ENCODE measurements around the gene PABPC3. TPM values are rescaled to one million over a fixed set of nuclear protein-coding genes. Genes with fewer than 3 reads are reported as not detected.

PABPC3 gene
- total and polyA plus RNA-seq, 2 donors (not counting 1 experiment from before 2014, with no cell fraction given), result 0.17 to 0.27 TPM

DNA sequence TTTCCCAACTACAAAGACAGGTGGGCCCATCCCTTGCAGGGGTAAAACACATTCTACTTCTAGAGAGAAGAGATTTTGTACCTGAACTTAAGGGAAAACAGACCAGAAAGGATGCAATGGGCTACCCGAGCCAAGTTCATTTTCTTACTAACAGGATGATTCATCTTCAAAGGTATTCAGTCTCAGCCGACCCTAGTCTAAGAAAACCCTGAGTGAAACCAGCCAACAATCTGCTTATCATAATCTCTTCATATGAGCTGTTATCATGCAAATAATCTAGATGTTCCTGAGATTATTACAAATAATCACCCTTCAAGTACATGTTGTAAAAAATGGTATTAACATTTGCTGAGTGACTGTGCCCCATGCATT lies 15.6 kb downstream of the PABPC3 start:
- H3K4me2 ChIP-seq (ENCODE audit: extremely low read depth, insufficient read depth, low read length), result no peak overlapping the region
- no peak overlapping the region for H3K9ac ChIP-seq (ENCODE audit: insufficient read depth, low read length)

GRCh38 chr13:25112695-25113255 lies 16.8 kb downstream of the PABPC3 start:
- Histone ChIP-seq H3K36me3 (ENCODE audit: control insufficient read depth, insufficient read depth, low read length) (no peaks in the 10 kb centered on the region), H3K27me3 (ENCODE audit: control insufficient read depth, insufficient read depth, low read length) (no peaks in the 10 kb centered on the region), H3K4me3 (replicated peaks in 1 of 4; ENCODE audit: control extremely low read depth in 1 of 4, insufficient read depth in 1 of 4, low read depth in 3 of 4, low read length in 4 of 4) (no peak overlapping the region), H3K9me3 (ENCODE audit: control insufficient read depth, insufficient read depth, low read depth, low read length) (no peaks in the 10 kb centered on the region), H3K4me2 (ENCODE audit: extremely low read depth, insufficient read depth, low read length) (no peak overlapping the region), H3K9ac (ENCODE audit: insufficient read depth, low read length) (no peak overlapping the region), H2AFZ (ENCODE audit: low read length) (no peak overlapping the region), H3K4me1 (ENCODE audit: control insufficient read depth, extremely low read depth, insufficient read depth, low read length) (no peaks in the 10 kb centered on the region), H3K27ac (ENCODE audit: insufficient read depth, low read length) (no peak overlapping the region), H3K79me2 (ENCODE audit: control insufficient read depth, insufficient read depth, low read length) (no peaks in the 10 kb centered on the region), H4K20me1 (ENCODE audit: control insufficient read depth, extremely low read depth, insufficient read depth, low read length) (no peaks in the 10 kb centered on the region)
- no peak for DNase-seq (ENCODE audit: low read depth in 2 of 2)
- TF ChIP-seq CTCF (conservative IDR thresholded peaks at IDR 0.05 in 1 of 2, IDR thresholded peaks at IDR 0.05 in 1 of 2; ENCODE audit: low read depth in 1 of 2, low read length in 2 of 2) (no peak), EZH2 (IDR thresholded peaks at IDR 0.05; ENCODE audit: low read length, missing control alignments) (no peak)

More for the DNA sequence above, 15.6 kb downstream of the PABPC3 start:
- Histone ChIP-seq H3K36me3 (ENCODE audit: control insufficient read depth, insufficient read depth, low read length) (no peaks in the 10 kb centered on the region), H3K79me2 (ENCODE audit: control insufficient read depth, insufficient read depth, low read length) (no peaks in the 10 kb centered on the region), H3K4me3 (replicated peaks in 1 of 4; ENCODE audit: control extremely low read depth in 1 of 4, insufficient read depth in 1 of 4, low read depth in 3 of 4, low read length in 4 of 4) (no peak overlapping the region), H4K20me1 (ENCODE audit: control insufficient read depth, extremely low read depth, insufficient read depth, low read length) (no peaks in the 10 kb centered on the region), H3K27me3 (ENCODE audit: control insufficient read depth, insufficient read depth, low read length) (no peaks in the 10 kb centered on the region), H2AFZ (ENCODE audit: low read length) (no peak overlapping the region), H3K9me3 (ENCODE audit: control insufficient read depth, insufficient read depth, low read depth, low read length) (no peaks in the 10 kb centered on the region), H3K27ac (ENCODE audit: insufficient read depth, low read length) (no peak overlapping the region), H3K4me1 (ENCODE audit: control insufficient read depth, extremely low read depth, insufficient read depth, low read length) (no peaks in the 10 kb centered on the region)
- TF ChIP-seq EZH2 (IDR thresholded peaks at IDR 0.05; ENCODE audit: low read length, missing control alignments), result no peak
- TF ChIP-seq CTCF (conservative IDR thresholded peaks at IDR 0.05 in 1 of 2, IDR thresholded peaks at IDR 0.05 in 1 of 2; ENCODE audit: low read depth in 1 of 2, low read length in 2 of 2), result no peak
- peak in 1 of 2 donors; percentile 25 for DNase-seq (ENCODE audit: low read depth in 2 of 2)

DNA sequence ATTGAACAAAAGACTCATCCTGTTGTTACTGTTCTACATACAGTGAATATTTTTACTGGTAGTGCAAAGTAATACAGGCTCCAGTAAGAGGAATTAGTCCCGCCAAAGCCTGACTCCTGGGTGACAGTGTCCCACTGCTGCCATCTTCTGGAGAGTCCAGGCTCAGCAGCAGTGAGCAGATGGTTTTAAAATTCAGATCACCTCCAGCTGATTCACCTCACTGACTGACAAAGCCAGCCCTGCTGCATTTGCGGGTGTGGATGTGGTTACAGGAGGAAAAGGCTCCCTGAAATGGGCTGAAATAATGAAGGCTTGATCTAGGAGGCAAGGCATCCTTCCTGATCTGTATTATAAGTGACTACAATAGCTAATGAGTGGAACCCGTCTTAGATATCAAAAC lies 18.3 kb downstream of the PABPC3 start:
- TF ChIP-seq EZH2 (IDR thresholded peaks at IDR 0.05; ENCODE audit: low read length, missing control alignments) (no peak), CTCF (conservative IDR thresholded peaks at IDR 0.05 in 1 of 2, IDR thresholded peaks at IDR 0.05 in 1 of 2; ENCODE audit: low read depth in 1 of 2, low read length in 2 of 2) (peak; percentile 84 to 98)
- Histone ChIP-seq H2AFZ (ENCODE audit: low read length) (no peak overlapping the region), H3K27ac (ENCODE audit: insufficient read depth, low read length) (no peak overlapping the region), H3K9ac (ENCODE audit: insufficient read depth, low read length) (no peak overlapping the region), H3K4me3 (replicated peaks in 1 of 4; ENCODE audit: control extremely low read depth in 1 of 4, insufficient read depth in 1 of 4, low read depth in 3 of 4, low read length in 4 of 4) (no peak overlapping the region), H3K36me3 (ENCODE audit: control insufficient read depth, insufficient read depth, low read length) (no peaks in the 10 kb centered on the region), H3K4me1 (ENCODE audit: control insufficient read depth, extremely low read depth, insufficient read depth, low read length) (no peaks in the 10 kb centered on the region), H3K27me3 (ENCODE audit: control insufficient read depth, insufficient read depth, low read length) (no peaks in the 10 kb centered on the region), H3K79me2 (ENCODE audit: control insufficient read depth, insufficient read depth, low read length) (no peaks in the 10 kb centered on the region), H3K4me2 (ENCODE audit: extremely low read depth, insufficient read depth, low read length) (no peak overlapping the region), H4K20me1 (ENCODE audit: control insufficient read depth, extremely low read depth, insufficient read depth, low read length) (no peaks in the 10 kb centered on the region), H3K9me3 (ENCODE audit: control insufficient read depth, insufficient read depth, low read depth, low read length) (no peaks in the 10 kb centered on the region)
- DNase-seq (ENCODE audit: low read depth in 2 of 2), result peak; percentile 58 to 71

Data from fibroblast of lung (primary cell).